HG03280 (cell line): ENCODE measurements around the gene PLTP.
A peak's percentile ranks its signal among the peaks of the same experiment; 100 is the strongest.
"Not testable (repeated sequence)": the region's sequence is repeated elsewhere in the genome, so short reads cannot be mapped to it uniquely, and the experiment has no call there.

Experiments
- ATAC-seq: cut with Tn5 transposase; IDR thresholded peaks from one replicate; pipeline ENCODE4 v1.9.1; 2021; ENCODE audit warnings: mild to moderate bottlenecking, moderate library complexity; ENCODE audit not compliant: unreplicated experiment

The PLTP gene

DNA sequence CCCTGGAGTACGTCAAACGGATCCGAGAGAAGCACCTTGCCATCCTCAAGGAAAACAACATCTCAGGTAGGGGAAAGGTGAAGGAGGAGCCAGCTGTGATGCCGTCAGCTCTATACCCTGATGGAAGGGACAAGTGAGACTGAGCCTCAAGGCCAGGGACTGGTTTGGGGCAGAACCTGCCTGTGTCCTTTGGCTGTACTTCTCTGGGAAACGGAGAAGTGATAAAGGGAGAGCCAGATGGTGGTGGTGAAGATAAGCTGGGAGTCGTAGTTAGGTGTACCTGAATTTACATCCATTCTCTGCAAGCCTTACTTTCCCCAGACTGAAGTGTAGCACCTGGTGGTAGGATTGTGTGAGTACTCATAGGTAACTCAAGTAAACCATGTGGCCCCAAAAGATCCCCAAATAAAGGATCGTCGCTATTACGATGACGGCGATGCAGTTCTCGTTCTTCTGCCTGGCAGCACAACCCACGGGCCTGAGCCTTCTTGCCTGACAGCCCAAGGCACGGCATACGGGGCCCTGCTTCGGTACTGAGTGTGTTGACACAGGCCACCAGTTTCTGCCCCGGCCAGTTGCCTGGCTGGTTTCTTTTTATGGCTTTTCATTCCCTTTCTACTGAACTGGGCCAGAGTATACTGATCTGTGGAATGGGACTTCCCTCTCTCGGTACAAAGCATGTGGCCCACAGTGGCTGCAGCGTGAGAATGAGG lies 33.2 kb upstream of the PLTP start:
- ATAC-seq: no peak

DNA sequence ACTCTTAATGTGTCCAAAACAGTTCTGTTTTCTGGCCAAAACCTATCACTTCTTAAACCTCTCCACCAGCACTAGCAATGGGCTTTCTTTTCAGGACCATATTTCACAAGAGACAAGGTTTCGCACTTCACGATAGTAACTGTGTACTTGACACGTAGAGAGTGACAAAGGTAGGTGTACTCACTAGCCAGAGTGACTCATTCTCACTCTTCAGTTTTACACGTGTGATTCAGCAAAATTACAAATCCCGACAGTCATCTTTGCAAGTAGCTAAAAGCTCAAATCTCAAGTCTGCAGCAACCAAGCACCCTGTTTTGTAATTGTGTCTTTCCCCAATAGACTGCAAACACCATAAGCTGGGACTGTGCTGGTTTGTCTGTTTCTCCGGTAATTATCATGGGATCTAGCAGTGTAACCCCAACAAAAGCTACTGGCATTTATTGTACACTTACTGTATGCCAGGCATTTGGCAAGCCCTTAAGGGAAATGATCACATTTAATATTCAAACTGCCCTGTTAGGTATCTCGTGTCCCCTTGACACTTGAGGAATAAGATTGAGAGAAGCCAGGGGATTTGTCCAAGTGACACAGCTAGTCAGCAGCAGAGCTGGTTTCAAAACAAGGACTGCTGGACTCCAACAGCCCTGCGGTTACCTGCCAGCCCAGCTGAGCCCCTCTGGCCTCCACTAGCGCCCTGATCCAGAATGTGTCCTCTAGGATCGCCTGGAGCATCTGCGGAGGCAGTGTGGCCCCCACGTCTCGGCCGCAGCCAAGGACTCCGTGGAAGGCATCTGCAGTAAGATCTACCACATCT lies 32.4 kb upstream of the PLTP start:
- ATAC-seq: no peak

DNA sequence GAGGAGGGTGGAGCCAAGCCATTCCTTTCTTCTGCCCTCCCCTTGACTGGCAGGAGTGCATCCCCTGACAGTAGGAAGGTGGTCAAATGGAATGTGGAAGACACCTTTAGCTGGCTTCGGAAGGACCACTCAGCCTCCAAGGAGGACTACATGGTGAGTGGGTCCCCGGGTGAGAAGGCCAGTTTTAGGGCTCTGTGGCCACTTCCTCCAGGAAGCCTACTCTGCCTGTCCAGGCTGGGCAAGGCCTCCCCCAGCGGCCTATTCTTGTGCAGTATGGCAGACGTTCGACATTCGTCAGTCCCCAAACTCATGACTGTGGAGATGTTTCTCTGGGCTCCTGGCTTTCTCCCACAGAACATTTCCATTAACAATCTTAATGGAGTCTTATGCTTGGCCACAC lies 31.7 kb upstream of the PLTP start:
- ATAC-seq: no peak

DNA sequence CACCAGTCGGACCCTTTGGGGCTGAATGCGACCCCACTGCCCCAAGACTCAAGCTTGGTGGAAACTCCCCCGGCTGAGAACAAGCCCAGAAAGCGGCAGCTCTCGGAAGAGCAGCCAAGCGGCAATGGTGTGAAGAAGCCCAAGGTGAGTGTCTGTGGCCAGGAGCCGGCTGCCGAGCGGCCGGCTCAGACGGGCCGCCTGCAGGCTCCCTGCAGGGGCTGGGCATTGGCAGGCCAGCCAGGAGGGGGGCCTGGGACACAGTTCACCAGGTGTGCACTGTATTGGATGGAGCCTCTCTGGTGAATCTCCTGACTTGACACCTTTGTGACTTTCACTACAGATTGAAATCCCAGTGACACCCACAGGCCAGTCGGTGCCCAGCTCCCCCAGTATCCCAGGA lies 28.5 kb upstream of the PLTP start:
- no peak for ATAC-seq

DNA sequence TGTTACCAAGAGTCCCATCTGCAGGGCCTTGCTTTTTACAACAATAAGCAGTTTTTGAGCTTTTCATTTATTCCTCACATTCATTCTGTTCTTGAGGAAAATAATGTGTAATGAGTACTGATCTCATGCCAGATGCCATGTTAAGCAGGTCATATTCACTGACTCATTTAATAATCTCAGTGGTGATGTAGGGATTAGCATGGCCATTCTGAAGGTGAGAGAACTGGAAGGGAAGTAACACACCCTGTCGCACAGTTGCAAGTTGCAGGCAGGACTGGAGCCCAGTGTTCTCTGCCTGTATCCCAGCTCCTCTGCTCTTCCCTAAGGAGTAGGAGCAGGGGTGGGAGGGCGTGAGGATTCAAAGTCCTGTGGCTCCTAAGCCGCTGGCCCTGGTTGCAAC lies 28.1 kb upstream of the PLTP start:
- ATAC-seq: no peak

DNA sequence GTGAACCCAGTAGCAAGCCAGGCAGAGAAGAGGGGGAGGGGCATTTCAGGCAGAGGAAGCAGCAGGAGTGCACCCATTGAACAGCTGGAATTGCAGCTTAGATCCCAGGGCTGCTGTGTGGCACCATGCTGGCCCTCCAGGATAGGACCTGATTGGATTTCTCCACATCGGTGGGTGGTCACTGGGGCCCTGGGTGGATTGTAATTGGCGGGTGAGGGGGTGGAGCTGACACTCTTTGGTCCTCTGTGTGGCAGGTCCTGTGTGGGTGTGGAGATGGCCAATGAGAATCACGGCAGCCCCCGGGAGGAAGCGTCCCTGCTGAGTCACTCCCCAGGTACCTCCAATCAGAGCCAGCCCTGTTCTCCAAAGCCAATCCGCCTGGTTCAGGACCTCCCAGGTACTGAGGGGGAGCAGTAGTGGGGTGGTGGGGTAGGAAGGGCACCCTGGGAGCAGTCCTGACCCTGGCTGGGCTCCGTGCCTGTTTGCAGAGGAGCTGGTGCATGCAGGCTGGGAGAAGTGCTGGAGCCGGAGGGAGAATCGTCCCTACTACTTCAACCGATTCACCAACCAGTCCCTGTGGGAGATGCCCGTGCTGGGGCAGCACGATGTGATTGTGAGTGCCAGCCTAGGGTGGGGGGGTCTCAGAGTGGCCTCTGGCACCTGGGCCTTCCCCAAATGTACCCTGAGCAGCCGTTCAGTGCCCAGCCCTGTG lies 26.9 kb upstream of the PLTP start:
- ATAC-seq: no peak

DNA sequence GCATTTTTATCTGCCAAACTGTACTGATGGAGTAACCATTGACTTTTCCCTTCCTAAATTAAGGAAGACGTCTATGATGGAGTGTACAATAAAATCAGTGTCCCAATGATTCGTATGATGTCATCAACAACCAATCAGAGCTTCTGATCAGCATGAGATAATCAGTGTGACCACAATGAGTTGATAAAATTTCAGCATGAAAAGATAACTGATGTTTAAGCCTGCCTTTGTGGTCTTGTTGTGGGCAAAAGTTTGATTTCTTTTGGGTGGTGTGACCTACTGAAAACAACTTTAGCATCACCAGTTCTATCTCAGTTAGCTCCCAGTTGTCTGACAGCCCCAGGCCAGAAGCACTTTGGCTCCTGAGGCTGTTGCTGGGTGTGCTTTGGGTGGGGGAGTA lies 25.8 kb upstream of the PLTP start:
- ATAC-seq: no peak

DNA sequence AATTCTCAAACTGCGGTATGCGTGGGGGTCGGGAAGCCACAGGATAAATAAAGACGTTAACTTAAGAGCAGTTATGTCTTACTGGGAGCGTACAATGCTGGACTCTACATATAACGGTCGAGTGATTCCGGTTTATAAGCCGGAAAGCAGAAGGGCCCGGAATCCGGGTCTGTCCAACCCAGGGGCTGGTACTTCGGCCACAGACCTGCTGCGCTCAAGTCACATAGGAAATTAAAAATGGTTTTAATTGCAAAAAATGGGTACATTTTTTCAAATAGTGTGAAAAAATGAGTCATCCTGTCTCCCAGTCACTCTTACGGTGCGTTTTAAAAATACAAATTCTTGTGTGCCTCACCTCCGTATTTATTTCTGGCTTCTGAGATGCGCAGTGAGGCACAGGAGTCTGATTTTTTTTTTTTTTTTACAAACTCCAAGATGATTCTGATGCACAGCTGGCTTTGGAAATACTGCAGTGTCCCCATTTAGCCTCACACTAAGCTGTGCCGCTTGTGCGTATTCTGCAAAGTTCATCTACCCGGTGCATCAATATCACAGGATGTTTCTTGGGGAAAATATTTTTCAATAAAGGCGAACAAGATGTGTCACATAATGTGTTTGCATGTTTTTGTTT lies 23.6 kb upstream of the PLTP start:
- peak; percentile 14 for ATAC-seq

DNA sequence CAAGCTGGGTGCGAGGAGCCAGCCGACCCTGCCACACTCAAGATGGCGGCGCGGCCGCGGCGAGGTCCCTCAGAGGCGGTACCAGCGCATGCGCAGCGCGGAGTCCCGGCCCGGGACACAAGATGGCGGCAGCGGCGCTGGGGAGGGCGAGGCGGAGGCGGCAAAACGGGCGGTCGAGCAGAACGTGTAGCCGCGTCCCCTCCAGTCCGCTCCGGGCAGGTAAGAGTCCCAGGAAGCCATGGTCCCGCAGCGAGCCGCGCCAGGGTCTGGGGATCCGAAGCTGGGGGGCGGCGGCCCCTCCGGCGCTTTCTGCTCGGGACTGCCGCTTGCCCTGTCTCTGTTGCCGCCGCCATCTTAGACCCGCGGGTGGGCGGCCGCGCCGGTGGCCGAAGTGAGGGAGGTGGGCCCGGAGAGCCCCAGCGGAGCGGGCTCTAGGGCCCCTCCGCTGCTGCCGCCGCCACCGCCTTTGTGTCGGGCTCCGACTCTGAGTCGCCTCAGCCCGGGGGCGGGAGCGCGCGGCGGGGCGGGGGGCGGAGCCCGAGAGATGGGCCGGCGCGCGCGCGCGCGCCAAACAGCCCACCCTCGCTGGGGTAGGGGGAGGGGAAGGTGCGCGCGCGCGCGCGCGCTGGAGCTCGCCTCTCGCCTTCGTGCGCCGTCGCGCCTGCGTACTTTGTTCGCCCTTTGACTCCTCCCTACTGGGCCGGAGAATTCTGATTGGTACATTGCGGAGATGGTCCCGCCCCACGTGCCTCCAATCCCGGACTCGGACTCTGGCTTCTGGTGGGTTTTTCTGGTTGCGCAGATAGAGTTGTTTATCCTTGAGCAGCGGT lies 22.8 kb upstream of the PLTP start, which contains the start of gene PCIF1:
Gene PCIF1 (plus strand): TSS at position 98 of the 830 bp plus-strand sequence. CDS start 4,317 bp downstream, outside the sequence.
- ATAC-seq: peak; percentile 81

DNA sequence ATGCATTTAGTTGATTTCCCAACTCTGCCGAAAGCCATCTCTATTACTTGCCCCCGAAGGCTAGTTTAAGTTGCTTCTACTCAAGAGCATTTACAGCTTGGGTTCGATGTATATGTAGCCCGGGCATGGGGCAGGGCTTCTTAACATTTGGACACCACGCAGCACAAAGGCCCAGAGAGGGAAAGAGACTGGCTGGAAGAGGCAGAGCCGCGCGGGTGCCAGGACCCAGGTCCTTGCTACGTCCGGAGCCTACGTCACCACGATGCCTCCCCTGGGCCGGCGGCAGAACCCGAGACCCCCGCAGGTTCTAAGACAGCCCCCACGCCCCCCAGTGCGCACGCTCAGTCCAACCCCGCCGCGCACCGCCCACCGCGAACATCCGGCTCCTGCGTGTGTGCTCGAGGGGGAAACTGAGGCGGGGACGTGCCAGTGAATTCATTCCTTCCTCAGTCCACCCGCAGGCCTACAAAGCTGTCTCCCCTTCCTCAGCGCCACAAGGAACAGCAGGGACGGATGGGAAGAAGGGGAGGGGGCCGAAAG lies 22.2 kb upstream of the PLTP start:
- peak; percentile 1 for ATAC-seq

DNA sequence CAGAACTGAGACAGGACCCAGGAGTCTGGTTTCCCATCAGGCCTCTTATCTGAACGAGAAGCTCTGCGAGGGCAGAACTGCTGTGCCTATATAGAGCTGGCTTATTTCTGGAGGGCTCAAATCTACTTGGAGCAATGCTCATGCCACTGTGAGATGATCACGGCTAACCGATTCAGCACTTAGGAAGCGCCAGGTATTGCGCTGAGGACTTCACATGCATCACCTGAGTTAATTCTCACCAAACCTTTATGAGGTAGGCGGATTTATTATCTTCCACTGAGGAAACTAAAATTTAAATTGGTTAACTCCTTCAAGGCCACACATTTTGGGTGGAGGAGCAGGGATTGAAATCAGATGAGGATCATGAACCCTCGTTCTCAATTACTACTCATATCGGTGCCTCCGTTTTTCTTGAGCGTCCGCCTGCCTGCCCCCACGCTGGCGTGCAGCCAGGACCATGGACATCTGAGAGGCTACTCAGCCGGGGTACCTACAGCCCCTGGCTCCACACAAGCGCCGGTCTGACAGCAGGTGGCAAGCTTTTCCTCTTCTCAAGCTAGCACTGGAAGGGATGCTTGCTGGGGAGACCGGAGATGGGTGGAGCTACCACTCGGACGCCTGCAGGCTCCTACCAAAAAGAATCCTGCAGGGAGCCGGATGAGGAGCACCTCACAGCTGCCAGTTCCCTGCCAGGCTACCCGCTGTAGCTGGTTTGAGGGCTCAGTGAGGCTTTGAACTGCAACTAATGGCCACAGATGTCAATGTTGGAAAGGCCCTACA lies 21.5 kb upstream of the PLTP start:
- ATAC-seq: no peak

DNA sequence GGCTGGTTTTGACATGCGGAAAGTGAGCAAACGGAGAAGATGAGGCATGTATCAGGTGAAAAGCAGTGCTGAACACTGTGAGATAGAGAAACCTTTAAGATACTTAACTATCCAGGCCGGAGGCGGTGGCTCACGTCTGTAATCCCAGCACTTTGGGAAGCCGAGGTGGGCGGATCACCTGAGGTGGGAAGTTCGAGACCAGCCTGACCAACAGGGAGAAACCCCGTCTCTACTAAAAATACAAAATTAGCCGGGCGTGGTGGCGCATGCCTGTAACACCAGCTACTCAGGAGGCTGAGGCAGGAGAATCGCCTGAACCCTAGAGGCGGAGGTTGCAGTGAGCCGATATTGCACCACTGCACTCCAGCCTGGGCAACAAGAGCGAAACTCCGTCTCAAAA lies 19.7 kb upstream of the PLTP start:
- not testable (repeated sequence) for ATAC-seq

DNA sequence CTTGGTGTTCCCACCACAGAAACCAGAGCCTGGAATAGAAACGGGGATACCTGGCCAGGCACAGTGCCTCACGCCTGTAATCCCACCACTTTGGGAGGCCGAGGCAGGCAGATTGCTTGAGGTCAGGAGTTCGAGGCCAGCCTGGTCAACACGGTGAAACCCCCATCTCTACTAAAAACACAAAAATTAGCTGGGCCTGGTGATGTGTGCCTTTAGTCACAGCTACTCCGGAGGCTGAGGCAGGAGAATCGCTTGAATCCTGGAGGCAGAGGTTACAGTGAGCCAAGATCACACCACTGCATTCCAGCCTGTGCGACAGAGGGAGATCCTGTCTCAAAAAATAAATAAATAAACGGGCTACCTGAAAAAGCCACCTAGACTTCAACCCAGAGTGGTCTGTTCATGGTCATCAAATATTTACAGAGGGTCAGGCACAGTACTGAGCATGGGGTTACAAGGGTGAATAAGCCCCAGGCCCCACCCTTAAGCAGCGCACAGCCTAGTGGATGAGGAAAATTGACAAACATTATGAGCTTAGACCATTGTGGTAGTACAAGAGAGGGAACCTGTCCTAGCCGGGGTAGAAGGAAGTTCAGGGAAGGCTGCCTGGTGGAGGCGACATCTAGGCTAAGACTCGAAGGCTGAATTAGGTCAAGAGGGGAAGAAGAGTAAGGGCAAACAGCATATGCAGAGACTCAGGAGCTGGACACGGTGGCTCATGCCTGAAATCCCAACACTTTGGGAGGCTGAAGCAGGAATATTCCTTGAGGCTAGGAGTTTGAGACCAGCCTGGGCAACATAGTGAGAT lies 15.3 kb upstream of the PLTP start:
- ATAC-seq: no peak

DNA sequence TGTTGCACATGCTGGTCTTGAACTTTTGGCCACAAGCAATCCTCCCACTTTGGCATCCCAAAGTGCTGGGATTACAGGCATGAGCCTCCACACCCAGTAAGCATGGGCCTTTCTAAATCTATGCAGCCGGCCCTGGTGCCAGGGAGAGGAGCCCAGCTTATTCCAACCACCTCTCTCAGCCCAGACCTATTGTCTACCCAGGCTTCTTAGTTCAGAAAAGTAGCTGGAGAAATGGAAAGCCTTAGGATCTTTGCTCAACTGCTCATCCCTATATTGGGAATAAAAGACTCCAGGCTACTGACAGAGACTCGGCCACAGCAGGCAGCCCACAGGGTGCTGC lies 14.7 kb upstream of the PLTP start:
- no peak for ATAC-seq

DNA sequence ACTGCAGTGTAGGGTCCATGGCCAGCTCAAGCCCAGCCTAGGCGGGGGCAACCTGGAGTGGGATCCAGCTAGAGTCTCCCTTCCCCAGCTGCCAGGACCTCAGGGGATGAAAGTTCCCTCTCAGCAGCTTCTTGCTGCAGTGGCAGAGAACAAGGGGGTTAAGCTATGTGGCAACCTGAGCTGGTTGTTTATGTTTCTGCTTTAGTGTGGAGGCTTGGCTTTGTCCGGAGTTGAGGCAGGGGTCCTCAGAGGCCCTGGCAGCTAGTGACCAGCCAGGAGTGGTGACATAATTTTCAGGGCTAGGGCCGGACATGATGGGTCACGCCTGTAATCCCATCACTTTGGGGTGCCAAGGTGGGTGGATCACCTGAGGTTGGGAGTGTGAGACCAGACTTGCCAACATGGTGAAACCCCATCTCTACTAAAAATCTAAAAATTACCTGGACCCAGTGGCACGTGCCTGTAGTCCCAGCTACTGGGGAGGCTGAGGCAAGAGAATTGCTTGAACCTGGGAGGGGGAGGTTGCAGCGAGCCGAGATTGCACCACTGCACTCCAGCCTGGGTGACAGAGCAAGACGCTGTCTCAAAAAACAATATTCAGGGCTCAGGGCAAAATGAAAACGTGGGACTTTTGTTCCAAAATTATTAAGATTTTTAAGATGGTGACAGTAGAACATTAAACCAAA lies 14.0 kb upstream of the PLTP start:
- ATAC-seq: no peak

DNA sequence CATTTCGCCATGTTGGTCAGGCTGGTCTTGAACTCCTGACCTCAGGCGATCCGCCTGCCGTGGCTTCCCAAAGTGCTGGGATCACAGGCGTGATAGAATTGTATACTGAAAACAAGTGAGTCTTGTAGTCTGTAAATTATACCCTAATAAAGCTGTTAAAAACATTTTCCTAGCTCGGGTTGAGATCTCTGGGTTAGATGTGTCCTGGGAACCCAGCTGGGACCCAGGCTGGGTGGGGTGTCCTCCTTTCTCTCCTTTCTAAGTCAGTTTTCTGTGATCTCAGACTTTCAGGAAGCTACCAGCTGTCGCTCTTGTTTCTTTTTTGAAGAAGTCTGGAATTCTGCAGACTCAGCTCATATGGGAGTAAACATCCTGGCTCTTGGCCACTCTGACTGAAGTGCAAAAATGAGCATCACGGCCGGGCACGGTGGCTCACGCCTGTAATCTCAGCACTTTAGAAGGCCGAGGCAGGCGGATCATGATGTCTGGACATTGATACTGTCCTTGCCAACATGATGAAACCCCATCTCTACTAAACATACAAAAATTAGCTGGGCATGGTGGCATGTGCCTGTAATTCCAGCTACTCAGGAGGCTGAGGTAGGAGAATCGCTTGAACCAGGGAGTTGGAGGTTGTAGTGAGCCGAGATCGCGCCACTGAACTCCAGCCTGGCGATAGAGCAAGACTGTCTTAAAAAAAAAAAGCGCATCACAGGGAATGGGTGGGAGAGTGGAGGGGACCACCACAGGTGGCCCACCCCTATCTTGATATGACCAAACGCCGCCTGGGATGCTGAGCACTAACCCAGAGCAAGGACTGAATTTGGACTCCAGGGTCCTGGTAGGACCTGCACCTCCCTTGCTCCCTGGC lies 12.7 kb upstream of the PLTP start:
- ATAC-seq: no peak
